ENCODE data around the gene NAB2. TPM values are rescaled to one million over a fixed set of nuclear protein-coding genes. Genes with fewer than 3 reads are reported as not detected.
A peak's percentile ranks its signal among the peaks of the same experiment; 100 is the strongest.

NAB2 gene
- total RNA-seq, 1 donor from 2014 or later: 14.0 TPM

DNA sequence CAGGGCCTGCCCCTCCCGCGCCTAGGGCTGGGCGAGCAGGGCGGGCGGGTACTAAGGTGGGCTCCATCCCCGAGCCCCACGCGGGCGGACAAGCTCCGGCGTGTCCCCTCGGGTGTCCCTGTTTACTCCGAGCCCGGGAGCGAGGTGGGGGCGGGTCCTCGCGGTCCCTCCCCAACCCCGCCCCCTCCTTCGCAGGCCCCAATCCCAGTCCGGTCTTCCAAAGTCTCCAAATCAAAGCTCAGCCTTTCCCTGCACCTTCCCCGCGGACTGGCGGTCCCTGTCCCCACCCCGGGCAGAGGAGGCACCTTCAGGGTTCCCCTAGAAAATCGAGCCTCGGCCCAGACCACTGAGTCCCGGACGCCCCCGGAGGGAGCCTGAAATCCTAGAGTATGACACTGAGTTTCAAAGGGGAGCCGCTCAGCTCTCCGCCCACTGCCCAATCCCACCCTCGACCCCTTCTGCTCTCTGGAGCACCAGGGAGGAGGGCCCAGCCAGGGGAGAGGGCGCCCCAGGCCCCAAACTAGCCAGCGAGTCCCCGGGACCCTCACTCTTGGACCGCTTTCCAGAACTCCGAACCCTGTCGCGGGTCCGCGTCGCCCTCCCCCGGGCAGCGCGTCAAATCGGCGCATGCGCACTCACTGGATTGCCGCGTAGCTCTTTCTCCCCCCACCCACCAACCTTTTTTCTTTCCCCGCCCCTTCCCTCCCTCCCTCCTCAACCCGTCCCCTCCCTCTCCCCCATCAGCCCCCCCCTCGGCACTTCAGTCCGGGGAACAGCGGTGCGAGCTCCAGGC lies 39.0 kb downstream of the NAB2 start, which contains the start of gene LRP1:
LRP1 (plus strand) TSS at position 758 of the 793 bp plus-strand sequence. CDS start 482 bp downstream, outside the sequence.
- no peak for TF ChIP-seq CTCF (IDR thresholded peaks at IDR 0.05; ENCODE audit: unreplicated experiment)
- Mint-ChIP-seq H3K4me1 (ENCODE audit: unreplicated experiment) (peaks cover 26% of the 10 kb centered on the region), H3K36me3 (ENCODE audit: low read depth, unreplicated experiment) (peaks cover 6% of the 10 kb centered on the region), H3K4me3 (ENCODE audit: unreplicated experiment) (peak within 1 kb of the TSS; percentile 86), H3K27ac (ENCODE audit: unreplicated experiment) (no peak within 1 kb of the TSS), H3K27me3 (ENCODE audit: unreplicated experiment) (peaks cover 9% of the 10 kb centered on the region), H3K9me3 (ENCODE audit: unreplicated experiment) (no peaks in the 10 kb centered on the region)
- peak; percentile 73 for DNase-seq (ENCODE audit: low spot score)

DNA sequence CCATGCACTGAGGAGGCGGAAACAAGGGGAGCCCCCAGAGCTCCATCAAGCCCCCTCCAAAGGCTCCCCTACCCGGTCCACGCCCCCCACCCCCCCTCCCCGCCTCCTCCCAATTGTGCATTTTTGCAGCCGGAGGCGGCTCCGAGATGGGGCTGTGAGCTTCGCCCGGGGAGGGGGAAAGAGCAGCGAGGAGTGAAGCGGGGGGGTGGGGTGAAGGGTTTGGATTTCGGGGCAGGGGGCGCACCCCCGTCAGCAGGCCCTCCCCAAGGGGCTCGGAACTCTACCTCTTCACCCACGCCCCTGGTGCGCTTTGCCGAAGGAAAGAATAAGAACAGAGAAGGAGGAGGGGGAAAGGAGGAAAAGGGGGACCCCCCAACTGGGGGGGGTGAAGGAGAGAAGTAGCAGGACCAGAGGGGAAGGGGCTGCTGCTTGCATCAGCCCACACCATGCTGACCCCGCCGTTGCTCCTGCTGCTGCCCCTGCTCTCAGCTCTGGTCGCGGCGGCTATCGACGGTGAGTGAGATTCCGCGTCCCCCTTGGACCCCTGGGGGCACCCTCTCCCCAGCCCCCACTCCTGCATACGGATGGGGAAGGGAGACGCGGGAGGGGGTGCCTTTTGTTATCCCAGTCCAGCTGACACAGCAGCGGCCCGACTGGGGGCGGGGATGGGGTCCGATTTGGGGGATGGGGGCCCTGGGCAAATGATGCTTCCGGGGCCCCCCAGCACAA lies 39.8 kb downstream of the NAB2 start:
- peaks cover 7% of the 10 kb centered on the region for H3K36me3 Mint-ChIP-seq (ENCODE audit: low read depth, unreplicated experiment)
- no peaks in the 10 kb centered on the region for H3K9me3 Mint-ChIP-seq (ENCODE audit: unreplicated experiment)
- DNase-seq (ENCODE audit: low spot score): no peak
- TF ChIP-seq CTCF (IDR thresholded peaks at IDR 0.05; ENCODE audit: unreplicated experiment): no peak
- H3K4me3 Mint-ChIP-seq (ENCODE audit: unreplicated experiment): peak overlapping the region; percentile 82
- peaks cover 13% of the 10 kb centered on the region for H3K27me3 Mint-ChIP-seq (ENCODE audit: unreplicated experiment)
- H3K27ac Mint-ChIP-seq (ENCODE audit: unreplicated experiment): no peak overlapping the region
- H3K4me1 Mint-ChIP-seq (ENCODE audit: unreplicated experiment): peaks cover 31% of the 10 kb centered on the region

DNA sequence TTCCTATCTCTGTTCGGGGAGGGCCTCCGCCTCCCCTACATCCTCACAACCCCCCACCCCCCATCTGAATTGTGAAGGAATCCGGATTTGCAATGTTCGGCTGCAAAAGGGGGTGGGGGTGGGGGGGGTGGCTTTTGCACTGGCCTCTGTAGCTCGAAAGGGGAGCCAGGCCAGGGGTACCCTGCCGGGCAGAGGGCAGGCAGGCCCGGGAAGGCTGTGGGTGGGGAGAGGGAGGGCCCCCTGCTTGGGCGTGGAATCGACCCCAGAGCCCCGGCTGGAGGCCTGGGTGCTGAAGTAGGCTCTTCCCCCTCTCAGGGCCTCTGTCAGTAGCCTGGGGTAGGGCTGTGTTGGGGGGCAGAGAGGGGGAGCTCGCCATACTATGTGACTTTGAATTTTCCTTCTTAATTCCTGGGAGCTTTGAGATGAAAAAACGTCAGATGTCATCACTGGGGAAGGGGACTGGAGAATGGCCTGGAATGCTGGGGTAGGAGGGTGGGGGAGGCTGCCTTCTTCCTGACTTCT lies 40.5 kb downstream of the NAB2 start:
- Mint-ChIP-seq H3K36me3 (ENCODE audit: low read depth, unreplicated experiment) (peaks cover 7% of the 10 kb centered on the region), H3K27ac (ENCODE audit: unreplicated experiment) (no peak overlapping the region), H3K27me3 (ENCODE audit: unreplicated experiment) (peaks cover 14% of the 10 kb centered on the region), H3K9me3 (ENCODE audit: unreplicated experiment) (no peaks in the 10 kb centered on the region), H3K4me1 (ENCODE audit: unreplicated experiment) (peaks cover 35% of the 10 kb centered on the region), H3K4me3 (ENCODE audit: unreplicated experiment) (peak overlapping the region; percentile 75)
- no peak for TF ChIP-seq CTCF (IDR thresholded peaks at IDR 0.05; ENCODE audit: unreplicated experiment)
- DNase-seq (ENCODE audit: low spot score): no peak

DNA sequence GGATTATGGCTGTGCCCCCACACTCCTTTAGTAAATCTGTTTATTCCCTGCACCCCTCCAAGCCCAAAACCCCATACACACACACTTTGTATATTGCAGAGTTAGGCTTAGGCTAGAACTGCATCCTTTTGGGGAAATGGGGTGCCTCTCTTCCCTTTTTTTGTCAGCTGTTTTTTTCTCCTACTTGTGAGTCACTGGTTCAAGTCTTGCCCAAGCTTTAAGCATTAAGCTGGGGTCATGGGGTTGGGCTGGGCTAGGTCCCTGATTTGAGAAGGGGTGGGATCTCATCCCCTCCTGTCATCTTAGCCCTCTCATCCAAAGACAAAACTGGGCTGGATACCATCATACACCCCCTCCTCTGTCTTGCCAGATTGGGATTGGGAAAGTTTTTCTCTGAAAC lies 41.0 kb downstream of the NAB2 start:
- peaks cover 36% of the 10 kb centered on the region for H3K4me1 Mint-ChIP-seq (ENCODE audit: unreplicated experiment)
- TF ChIP-seq CTCF (IDR thresholded peaks at IDR 0.05; ENCODE audit: unreplicated experiment): no peak
- peaks cover 17% of the 10 kb centered on the region for H3K27me3 Mint-ChIP-seq (ENCODE audit: unreplicated experiment)
- no peak for DNase-seq (ENCODE audit: low spot score)
- no peaks in the 10 kb centered on the region for H3K9me3 Mint-ChIP-seq (ENCODE audit: unreplicated experiment)
- peak overlapping the region; percentile 75 for H3K4me3 Mint-ChIP-seq (ENCODE audit: unreplicated experiment)
- no peak overlapping the region for H3K27ac Mint-ChIP-seq (ENCODE audit: unreplicated experiment)
- peaks cover 7% of the 10 kb centered on the region for H3K36me3 Mint-ChIP-seq (ENCODE audit: low read depth, unreplicated experiment)

Data from endothelial cell (in vitro differentiated cells).